Measurements from ENCODE around the gene OGFOD2.

OGFOD2 gene

GRCh38 chr12:122989225-122989839, 14.3 kb downstream of the OGFOD2 start:
- DNase-seq = no peak

- DNase-seq = no peak
Observed at GRCh38 chr12:122989874-122990419, 14.9 kb downstream of the OGFOD2 start.

DNA sequence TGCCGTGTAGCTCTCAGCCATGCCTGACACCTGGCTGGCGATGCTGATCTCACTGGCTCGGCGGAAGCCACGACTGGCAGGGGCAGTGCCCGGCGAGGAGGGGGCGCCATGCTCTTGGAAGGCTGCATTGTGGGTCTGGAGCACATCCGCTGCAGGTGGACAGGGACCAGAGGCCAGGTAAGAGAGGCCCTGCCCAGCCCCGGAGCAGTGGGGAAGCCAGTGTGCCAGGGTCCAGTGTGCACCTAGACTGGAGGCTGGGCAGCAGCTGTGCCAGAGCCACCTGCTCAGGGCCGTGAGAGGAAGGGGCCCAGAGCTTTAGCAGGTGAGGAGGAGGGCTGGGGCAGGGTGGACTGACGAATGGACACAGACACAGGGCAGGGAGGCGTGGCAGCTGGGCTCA, 15.5 kb downstream of the OGFOD2 start:
- no peak for DNase-seq

DNA sequence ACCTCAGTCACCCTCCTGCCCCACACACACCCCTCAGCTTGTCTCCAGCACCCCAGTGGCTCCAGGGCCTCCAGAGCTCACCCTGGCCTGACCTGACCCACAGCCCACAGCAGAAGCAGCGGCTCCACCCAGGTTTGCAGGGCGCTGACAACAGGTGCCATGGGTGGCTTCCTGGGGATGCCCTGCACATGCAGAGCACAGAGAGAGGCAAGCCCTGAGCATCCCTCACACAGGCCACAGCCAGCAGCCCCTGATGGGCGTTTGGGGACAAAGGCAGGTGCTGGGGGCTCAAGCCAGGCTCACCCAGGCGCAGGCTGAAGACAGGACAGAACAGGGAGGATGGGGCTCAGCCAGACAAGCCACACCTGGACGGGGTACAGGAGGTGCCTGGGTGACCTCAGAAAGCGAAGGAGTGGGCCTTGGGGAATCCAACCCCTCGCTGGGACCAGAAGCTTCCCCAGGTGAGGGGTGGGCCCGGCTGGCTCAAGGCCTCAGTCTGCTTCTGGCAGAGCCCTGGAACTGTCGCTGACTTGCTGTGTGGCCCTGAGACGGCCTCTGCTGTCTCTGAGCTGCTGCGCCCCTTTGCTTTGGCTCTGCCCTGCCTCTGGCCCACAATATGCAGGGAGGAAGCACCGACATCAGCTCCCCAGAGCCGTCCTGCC, 16.0 kb downstream of the OGFOD2 start:
- no peak for DNase-seq

DNA sequence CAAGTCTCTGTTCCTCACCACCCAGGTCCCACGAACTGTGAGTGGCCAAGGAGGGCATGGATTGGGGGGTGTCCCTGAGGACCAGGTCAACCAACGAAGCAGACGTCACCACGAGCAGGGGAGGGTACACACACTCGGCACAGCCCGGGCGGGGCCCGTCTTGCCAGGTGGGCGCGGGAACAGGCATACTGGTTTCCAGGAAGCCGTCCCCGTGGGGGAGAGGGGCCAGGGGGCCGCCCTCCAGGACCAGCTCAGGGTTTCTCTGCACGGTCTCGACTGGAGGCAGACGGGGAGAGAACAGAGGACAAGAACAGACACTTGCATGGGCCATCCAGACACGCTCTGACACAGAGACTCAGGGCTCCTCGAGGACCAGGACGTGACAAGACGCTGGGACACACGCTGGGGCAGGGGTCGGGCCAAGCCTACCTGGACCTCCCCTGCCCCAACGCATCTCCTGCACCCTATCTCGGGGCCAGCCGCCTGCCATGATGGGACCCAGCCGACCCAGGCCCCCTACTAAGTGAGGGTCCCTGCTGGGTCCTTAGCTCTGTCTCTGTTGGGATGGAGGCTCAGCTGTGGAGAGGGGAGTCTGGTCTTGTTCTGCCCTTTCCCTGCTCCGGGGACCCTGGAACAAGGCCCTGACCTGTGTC, 16.7 kb downstream of the OGFOD2 start:
- no peak for DNase-seq

GRCh38 chr12:122992386-122992785, 17.3 kb downstream of the OGFOD2 start:
- no peak for DNase-seq

- no peak for DNase-seq
Observed at GRCh38 chr12:122994140-122994675, 19.2 kb downstream of the OGFOD2 start.

GRCh38 chr12:122994781-122995502, 19.9 kb downstream of the OGFOD2 start:
- DNase-seq = no peak

- DNase-seq = no peak
Observed at GRCh38 chr12:122995503-122996187, 20.6 kb downstream of the OGFOD2 start.

DNA sequence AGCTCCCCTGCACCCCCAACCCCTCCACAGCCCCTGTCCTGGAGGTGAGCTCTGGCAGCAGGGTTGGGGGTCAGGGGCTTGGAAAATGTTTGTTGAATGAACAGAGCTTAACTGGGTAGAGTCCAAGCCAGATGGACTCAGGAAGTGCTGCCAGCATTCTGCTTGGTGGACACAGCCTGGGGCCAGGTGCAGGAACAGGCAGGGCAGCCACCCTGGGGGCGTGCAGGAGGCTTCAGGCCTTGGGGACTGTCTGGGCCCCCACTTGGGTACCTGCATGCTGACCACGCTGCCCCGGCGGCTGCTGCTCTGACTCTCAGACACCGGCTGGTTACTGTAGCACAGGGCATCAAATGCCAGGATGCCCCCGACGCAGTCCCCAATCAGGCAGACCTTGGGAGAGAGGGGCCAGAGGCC, 21.2 kb downstream of the OGFOD2 start:
- DNase-seq = no peak

DNA sequence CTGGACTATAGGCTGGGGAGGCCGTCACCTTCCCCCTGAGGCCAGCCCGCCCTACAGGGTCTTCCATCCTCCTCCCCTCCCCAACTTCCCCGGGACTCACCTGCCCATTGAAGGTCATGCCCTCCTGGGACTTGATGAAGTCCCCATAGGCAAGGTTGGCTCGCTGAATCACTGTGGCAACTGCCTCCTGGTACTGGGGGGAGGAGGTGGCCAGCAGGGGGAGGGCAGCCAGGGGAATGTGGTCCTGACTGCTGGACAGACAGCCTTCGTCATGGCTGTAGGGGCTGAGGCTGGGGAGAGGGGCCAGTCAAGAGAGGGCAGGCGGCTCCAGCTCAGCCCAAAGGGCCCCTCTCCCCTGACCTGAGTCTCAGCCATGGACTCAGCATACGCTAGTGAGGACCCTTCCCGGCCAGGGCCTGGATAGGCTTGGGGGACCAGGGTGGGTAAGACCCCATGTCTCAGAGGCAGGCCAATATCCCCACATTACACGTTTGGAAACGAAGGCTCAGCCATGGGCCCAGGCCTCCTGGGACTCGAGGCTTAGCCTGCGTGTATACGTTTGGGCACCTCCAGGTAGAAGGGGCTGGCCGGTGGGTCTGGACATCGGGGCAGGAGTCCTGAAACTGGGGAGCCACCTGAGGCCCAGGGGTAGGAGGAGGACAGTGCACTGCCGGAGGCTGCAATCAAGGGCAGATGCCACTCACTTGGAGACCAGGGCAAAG, 21.7 kb downstream of the OGFOD2 start:
- no peak for DNase-seq

- DNase-seq = no peak
Observed at GRCh38 chr12:122997343-122998250, 22.6 kb downstream of the OGFOD2 start.

DNA sequence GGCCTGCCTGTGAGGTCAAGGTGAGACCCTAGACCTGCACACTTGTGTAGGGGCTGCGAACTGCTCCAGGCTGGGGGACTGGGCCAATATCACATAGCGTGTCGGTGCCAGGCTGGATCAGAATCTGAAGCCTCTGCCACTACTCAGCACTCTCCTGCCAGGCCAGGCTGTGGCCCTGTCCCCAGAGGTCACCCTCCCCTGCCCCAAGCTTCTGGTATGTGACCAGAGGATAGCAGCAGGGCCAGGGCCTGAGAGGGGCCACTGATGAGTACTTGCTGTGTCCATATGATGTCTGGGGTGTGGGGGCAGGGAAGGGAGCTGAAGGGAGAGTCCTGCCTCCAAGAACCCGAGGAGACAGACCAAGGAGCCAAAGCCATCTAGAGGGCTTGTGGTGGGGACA, 23.3 kb downstream of the OGFOD2 start:
- no peak for DNase-seq

GRCh38 chr12:122999196-122999946, 24.3 kb downstream of the OGFOD2 start:
- DNase-seq = no peak

- DNase-seq = no peak
Observed at GRCh38 chr12:122999986-123000420, 25.0 kb downstream of the OGFOD2 start.

DNA sequence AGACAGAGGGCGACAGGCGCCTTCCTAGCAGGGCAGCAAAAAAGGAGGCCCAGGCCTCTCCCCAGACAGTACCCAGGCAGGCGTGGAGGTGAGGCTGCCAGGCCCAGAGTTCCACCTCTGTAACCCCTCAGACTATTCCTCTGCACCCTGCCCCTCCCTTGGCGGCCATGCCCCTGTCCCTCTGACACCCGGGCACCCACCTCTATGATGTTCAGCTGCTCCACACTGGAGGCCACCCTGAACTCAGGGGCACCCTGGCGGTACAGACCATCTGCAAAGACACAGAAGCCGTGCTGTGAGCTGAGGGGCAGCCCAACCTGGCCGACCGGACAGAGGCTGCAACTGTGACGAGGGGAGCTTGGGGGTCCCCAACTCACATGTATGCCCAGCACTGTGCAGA, 25.5 kb downstream of the OGFOD2 start:
- DNase-seq = no peak

DNA sequence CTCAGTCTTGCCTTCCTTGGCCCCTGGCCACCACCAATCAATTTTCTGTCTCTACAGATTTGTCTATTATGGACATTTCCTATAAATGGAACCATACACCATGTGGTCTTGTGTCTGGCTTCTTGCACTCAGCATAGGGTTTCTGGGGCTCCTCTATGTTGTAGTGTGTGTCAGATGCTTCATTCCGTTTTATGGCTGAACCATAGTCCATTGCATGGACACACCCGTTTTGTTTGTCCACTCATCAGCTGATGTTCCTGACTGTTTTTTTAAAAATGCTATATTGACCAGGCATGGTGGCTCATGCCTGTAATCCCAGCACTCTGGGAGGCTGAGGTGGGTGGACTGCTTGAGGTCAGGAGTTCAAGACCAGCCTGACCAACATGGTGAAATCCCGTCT, 26.4 kb downstream of the OGFOD2 start:
- no peak for DNase-seq

- DNase-seq = no peak
Observed at GRCh38 chr12:123003257-123003656, 28.2 kb downstream of the OGFOD2 start.

- no peak for DNase-seq
Observed at GRCh38 chr12:123004287-123004686, 29.2 kb downstream of the OGFOD2 start.

DNA sequence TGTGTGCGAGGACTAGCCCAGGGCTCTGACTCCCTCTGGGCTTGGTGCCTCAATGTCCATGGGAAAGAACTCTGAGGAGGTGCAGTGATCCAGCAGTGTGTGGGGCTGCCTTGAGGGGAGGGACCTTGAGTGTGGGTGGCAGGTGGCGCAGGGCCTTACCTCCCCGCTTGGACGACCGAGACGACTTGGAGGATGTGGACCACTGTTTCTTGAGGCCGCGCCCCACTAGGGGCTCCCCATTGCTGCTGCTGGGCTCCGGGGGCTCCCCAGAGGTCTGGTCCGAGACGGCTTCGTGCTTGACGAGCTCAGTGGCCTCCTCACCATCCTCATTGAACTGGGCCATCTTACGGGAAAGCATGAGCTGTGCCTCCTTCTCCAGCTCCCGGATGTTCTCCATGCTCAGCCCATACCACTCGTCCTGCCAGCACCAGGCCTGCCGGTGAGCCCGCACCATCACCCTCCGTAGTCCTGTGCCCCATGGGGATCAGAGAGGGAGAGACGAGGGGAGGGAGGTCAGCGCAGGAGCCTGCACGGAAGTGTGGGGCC, 30.1 kb downstream of the OGFOD2 start:
- no peak for DNase-seq

Data from NCI-H69 (cell line).